ENCODE results near the gene MIA2.

GRCh38 chr14:39431416-39432178 lies 197.9 kb downstream of the MIA2 start:
- TF ChIP-seq, protein P1, sequence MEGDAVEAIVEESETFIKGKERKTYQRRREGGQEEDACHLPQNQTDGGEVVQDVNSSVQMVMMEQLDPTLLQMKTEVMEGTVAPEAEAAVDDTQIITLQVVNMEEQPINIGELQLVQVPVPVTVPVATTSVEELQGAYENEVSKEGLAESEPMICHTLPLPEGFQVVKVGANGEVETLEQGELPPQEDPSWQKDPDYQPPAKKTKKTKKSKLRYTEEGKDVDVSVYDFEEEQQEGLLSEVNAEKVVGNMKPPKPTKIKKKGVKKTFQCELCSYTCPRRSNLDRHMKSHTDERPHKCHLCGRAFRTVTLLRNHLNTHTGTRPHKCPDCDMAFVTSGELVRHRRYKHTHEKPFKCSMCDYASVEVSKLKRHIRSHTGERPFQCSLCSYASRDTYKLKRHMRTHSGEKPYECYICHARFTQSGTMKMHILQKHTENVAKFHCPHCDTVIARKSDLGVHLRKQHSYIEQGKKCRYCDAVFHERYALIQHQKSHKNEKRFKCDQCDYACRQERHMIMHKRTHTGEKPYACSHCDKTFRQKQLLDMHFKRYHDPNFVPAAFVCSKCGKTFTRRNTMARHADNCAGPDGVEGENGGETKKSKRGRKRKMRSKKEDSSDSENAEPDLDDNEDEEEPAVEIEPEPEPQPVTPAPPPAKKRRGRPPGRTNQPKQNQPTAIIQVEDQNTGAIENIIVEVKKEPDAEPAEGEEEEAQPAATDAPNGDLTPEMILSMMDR (IDR thresholded peaks at IDR 0.05), result no peak
- no peak for TF ChIP-seq ZFX (IDR thresholded peaks at IDR 0.05; ENCODE audit: borderline replicate concordance)

All from 22Rv1 (cell line).